HEK293T (cell line): Measurements from ENCODE around the gene IL17REL.
A peak's percentile ranks its signal among the peaks of the same experiment; 100 is the strongest.

Experiments
- ARNT ChIP-seq: fragments of 450-650 bp; IDR thresholded peaks from 2 replicates; pipeline ENCODE4 v1.6.1; 2017; ENCODE audit warnings: mild to moderate bottlenecking
- BHLHE40 ChIP-seq: fragments of 450-650 bp; IDR thresholded peaks from 2 replicates; pipeline ENCODE4 v1.6.1; 2016; ENCODE audit warnings: mild to moderate bottlenecking, moderate library complexity, borderline replicate concordance
- FOXA1 ChIP-seq: fragments of 450-650 bp; IDR thresholded peaks from 2 replicates; pipeline ENCODE4 v1.6.1; 2016; ENCODE audit warnings: mild to moderate bottlenecking
- FOXK2 ChIP-seq: fragments of 450-650 bp; IDR thresholded peaks from 2 replicates; pipeline ENCODE4 v1.6.1; 2016; ENCODE audit warnings: mild to moderate bottlenecking
- FOXM1 ChIP-seq: fragments of 450-650 bp; IDR thresholded peaks from 2 replicates; pipeline ENCODE4 v1.6.1; 2017; ENCODE audit warnings: mild to moderate bottlenecking, borderline replicate concordance
- HDGF ChIP-seq: fragments of 450-650 bp; IDR thresholded peaks from 2 replicates; pipeline ENCODE4 v1.6.1; 2017; ENCODE audit warnings: antibody characterized with exemption, borderline replicate concordance
- NFRKB ChIP-seq: fragments of 450-650 bp; IDR thresholded peaks from 2 replicates; pipeline ENCODE4 v1.6.1; 2016; ENCODE audit warnings: mild to moderate bottlenecking, moderate library complexity
- PKNOX1 ChIP-seq: fragments of 450-650 bp; IDR thresholded peaks from 2 replicates; pipeline ENCODE4 v1.6.1; 2016
- SP1 ChIP-seq: fragments of 450-650 bp; IDR thresholded peaks from 2 replicates; pipeline ENCODE4 v1.6.1; 2017
- TARDBP ChIP-seq: fragments of 450-650 bp; IDR thresholded peaks from 2 replicates; pipeline ENCODE4 v1.6.1; 2016

- TF ChIP-seq NFRKB = no peak
- TF ChIP-seq BHLHE40 = no peak
- no peak for TF ChIP-seq SP1
- TF ChIP-seq FOXM1 = no peak
- TF ChIP-seq FOXK2 = no peak
- TF ChIP-seq ARNT = no peak
- no peak for TF ChIP-seq TARDBP
- TF ChIP-seq HDGF = 0 out of 2 replicates have a peak, but pooled peaks have one; percentile 41
- TF ChIP-seq FOXA1 = no peak
- TF ChIP-seq PKNOX1 = no peak
Observed at GRCh38 chr22:49962012-49962750, 50.4 kb downstream of the IL17REL start.
